Colonic mucosa (tissue), 4 donors: ENCODE results near the gene CHMP2A. TPM values are rescaled to one million over a fixed set of nuclear protein-coding genes. Genes with fewer than 3 reads are reported as not detected.

ENCODE experiments used
- DNase-seq: peaks from one replicate; pipeline ENCODE4 v3.0.0-alpha.2; 2020
- H3K27ac ChIP-seq: fragments of 200-600 bp; one replicate; pipeline ENCODE4 v1.8.0; 2021
- H3K27me3 ChIP-seq: fragments of 200-600 bp; one replicate; pipeline ENCODE4 v1.8.0; 2021
- H3K36me3 ChIP-seq: fragments of 200-600 bp; one replicate; pipeline ENCODE4 v1.8.0; 2021
- H3K4me1 ChIP-seq: fragments of 200-600 bp; one replicate; pipeline ENCODE4 v1.8.0; 2021; ENCODE audit warnings: mild to moderate bottlenecking
- H3K4me3 ChIP-seq: fragments of 200-600 bp; one replicate; pipeline ENCODE4 v1.8.0; 2021
- H3K9ac ChIP-seq, 2 donors: one replicate each; pipeline ENCODE4 v1.7.0; 2013; ENCODE audit warnings: control low read depth in 2 of 2, low read depth in 2 of 2, low read length in 2 of 2
- H3K9me3 ChIP-seq: fragments of 200-600 bp; one replicate; pipeline ENCODE4 v1.8.0; 2021
- intact Hi-C: fragments of 100-400 bp; cut with DNase I; formaldehyde crosslinking; loops from one replicate; pipeline ENCODE4 v1.14.1; 2022
- total RNA-seq, 2 donors: library from RNA; stranded (reverse); fragmentation: NEBNext Ultra II Directional in 1 of 2; extraction: Animal tissue kit (Norgen Biotek cat#: 25700) in 1 of 2; gene quantifications; one replicate each; pipeline ENCODE4 v1.2.1, GENCODE V29; 2021
- TF ChIP-seq, protein P1 (sequence below): fragments of 200-600 bp; IDR thresholded peaks from one replicate; pipeline ENCODE4 v1.8.0; 2022; ENCODE audit warnings: antibody characterized with exemption, mild to moderate bottlenecking
- donor health status: healthy.
- donor health status: DM: no; HTN: no; CAD: no.
- donor health status: DM: no; HTN: no; CAD: no.

CHMP2A gene
- total RNA-seq, 2 donors from 2014 or later: 176 to 183 TPM

GRCh38 chr19:58516964-58517833, 37.7 kb downstream of the CHMP2A start:
- no peak overlapping the region for H3K27ac ChIP-seq
- H3K9ac ChIP-seq: no peak overlapping the region
- H3K4me3 ChIP-seq: no peak overlapping the region
- TF ChIP-seq, protein P1, sequence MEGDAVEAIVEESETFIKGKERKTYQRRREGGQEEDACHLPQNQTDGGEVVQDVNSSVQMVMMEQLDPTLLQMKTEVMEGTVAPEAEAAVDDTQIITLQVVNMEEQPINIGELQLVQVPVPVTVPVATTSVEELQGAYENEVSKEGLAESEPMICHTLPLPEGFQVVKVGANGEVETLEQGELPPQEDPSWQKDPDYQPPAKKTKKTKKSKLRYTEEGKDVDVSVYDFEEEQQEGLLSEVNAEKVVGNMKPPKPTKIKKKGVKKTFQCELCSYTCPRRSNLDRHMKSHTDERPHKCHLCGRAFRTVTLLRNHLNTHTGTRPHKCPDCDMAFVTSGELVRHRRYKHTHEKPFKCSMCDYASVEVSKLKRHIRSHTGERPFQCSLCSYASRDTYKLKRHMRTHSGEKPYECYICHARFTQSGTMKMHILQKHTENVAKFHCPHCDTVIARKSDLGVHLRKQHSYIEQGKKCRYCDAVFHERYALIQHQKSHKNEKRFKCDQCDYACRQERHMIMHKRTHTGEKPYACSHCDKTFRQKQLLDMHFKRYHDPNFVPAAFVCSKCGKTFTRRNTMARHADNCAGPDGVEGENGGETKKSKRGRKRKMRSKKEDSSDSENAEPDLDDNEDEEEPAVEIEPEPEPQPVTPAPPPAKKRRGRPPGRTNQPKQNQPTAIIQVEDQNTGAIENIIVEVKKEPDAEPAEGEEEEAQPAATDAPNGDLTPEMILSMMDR: no peak
- peaks cover 6% of the 10 kb centered on the region for H3K36me3 ChIP-seq
- H3K4me1 ChIP-seq: peaks cover 5% of the 10 kb centered on the region
- H3K9me3 ChIP-seq: no peaks in the 10 kb centered on the region
- H3K27me3 ChIP-seq: no peaks in the 10 kb centered on the region
- intact Hi-C loops: no loop called here
- no peak for DNase-seq

- TF ChIP-seq, protein P1: no peak
- Histone ChIP-seq H3K4me3 (no peak overlapping the region), H3K9ac (no peak overlapping the region), H3K27ac (no peak overlapping the region), H3K36me3 (peaks cover 6% of the 10 kb centered on the region), H3K9me3 (no peaks in the 10 kb centered on the region), H3K27me3 (no peaks in the 10 kb centered on the region), H3K4me1 (peaks cover 5% of the 10 kb centered on the region)
- no peak for DNase-seq
- intact Hi-C loops: no loop called here
Measured at GRCh38 chr19:58516246-58516836, 38.6 kb downstream of the CHMP2A start.

DNA sequence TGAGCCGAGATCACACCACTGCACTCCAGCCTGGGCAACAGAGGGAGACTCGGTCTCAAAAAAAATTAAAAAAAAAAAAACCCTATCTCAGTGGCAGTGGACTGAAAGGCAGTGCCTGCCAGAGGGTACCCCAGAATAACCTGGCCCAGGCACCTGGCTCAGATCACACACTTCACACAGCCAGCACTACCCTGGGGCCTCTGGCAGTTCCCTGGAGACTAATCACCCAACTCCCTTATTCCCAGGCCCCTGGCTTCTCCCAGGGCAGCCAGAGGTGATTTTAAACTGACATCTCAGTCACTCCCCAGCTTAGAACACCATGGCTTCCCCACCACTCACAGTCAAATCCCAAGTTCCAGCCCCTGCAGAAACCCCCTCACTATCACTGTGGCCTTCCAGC, 39.6 kb downstream of the CHMP2A start:
- Histone ChIP-seq H3K27me3 (no peaks in the 10 kb centered on the region), H3K9me3 (no peaks in the 10 kb centered on the region), H3K36me3 (peaks cover 6% of the 10 kb centered on the region), H3K9ac (no peak overlapping the region), H3K4me3 (no peak overlapping the region), H3K4me1 (peaks cover 5% of the 10 kb centered on the region), H3K27ac (no peak overlapping the region)
- DNase-seq: no peak
- intact Hi-C loops: no loop called here
- TF ChIP-seq, protein P1: no peak

- no peak for DNase-seq
- H3K9ac ChIP-seq: peak overlapping the region in 1 of 2 donors; percentile 57
- H3K4me1 ChIP-seq: peaks cover 5% of the 10 kb centered on the region
- intact Hi-C loops: no loop called here
- H3K4me3 ChIP-seq: peak overlapping the region; percentile 40
- no peaks in the 10 kb centered on the region for H3K9me3 ChIP-seq
- peaks cover 6% of the 10 kb centered on the region for H3K36me3 ChIP-seq
- TF ChIP-seq, protein P1: no peak
- H3K27ac ChIP-seq: no peak overlapping the region
- no peaks in the 10 kb centered on the region for H3K27me3 ChIP-seq
Measured at GRCh38 chr19:58514564-58515022, 40.3 kb downstream of the CHMP2A start.

- intact Hi-C loops: no loop called here
- Histone ChIP-seq H3K9me3 (no peaks in the 10 kb centered on the region), H3K4me3 (peak overlapping the region; percentile 40), H3K27me3 (no peaks in the 10 kb centered on the region), H3K36me3 (peaks cover 6% of the 10 kb centered on the region), H3K27ac (peak overlapping the region; percentile 1), H3K4me1 (peaks cover 5% of the 10 kb centered on the region), H3K9ac (peak overlapping the region; percentile 57 to 70)
- TF ChIP-seq, protein P1: peak; percentile 96
- peak; percentile 93 for DNase-seq
Measured at GRCh38 chr19:58513694-58514563, 41.0 kb downstream of the CHMP2A start.
